Measurements from ENCODE around the gene SLC27A3. TPM values are rescaled to one million over a fixed set of nuclear protein-coding genes. Genes with fewer than 3 reads are reported as not detected.

The SLC27A3 gene
- total and polyA plus RNA-seq, 10 of the 15 experiments (the other 5 are each of a cell fraction or from before 2014, with no cell fraction given), result 2.6 to 18.1 (median 8.3) TPM

- TF ChIP-seq RAD51 (IDR thresholded peaks at IDR 0.05), result no peak
- TF ChIP-seq RUNX3 (IDR thresholded peaks at IDR 0.05; ENCODE audit: low read length), result no peak
- no peak for TF ChIP-seq ZNF24 (IDR thresholded peaks at IDR 0.05)
- no peak for TF ChIP-seq KAT2A (conservative IDR thresholded peaks at IDR 0.05; ENCODE audit: control insufficient read depth, low read depth, low read length)
- no peak for TF ChIP-seq E2F4 (IDR thresholded peaks at IDR 0.05; ENCODE audit: low read depth, low read length)
- TF ChIP-seq ZNF687 (IDR thresholded peaks at IDR 0.05), result no peak
- TF ChIP-seq SMAD1 (IDR thresholded peaks at IDR 0.05; ENCODE audit: low read depth, partially characterized antibody), result no peak
- TF ChIP-seq POLR2AphosphoS2 (IDR thresholded peaks at IDR 0.05; ENCODE audit: low read depth, low read length), result no peak
- no peak for TF ChIP-seq BCL11A (IDR thresholded peaks at IDR 0.05; ENCODE audit: low read depth, low read length)
- no peak for TF ChIP-seq CEBPB (IDR thresholded peaks at IDR 0.05; ENCODE audit: borderline replicate concordance in 1 of 2, low read depth in 2 of 2, low read length in 2 of 2)
Observed at GRCh38 chr1:153760440-153760839, 14.8 kb upstream of the SLC27A3 start (continued).

Measured in GM12878 (cell line).